GM20431 (cell line): Measurements from ENCODE around the gene PDGFRA.

Experiments used
- in situ Hi-C: fragments of 300-500 bp; cut with MseI, MboI; formaldehyde crosslinking; loops from one replicate; pipeline ENCODE4 v1.15.0; 2020; ENCODE audit warnings: low sequenced_read_pairs; ENCODE audit not compliant: unreplicated experiment

Gene PDGFRA

GRCh38 chr4:54226404-54227255 lies 2.5 kb upstream of the PDGFRA start:
- in situ Hi-C loops = loop anchor here (10.0 to 25.0 kb wide), 2 partner anchors 312 to 514 kb away; no protein-coding TSS in a partner anchor

DNA sequence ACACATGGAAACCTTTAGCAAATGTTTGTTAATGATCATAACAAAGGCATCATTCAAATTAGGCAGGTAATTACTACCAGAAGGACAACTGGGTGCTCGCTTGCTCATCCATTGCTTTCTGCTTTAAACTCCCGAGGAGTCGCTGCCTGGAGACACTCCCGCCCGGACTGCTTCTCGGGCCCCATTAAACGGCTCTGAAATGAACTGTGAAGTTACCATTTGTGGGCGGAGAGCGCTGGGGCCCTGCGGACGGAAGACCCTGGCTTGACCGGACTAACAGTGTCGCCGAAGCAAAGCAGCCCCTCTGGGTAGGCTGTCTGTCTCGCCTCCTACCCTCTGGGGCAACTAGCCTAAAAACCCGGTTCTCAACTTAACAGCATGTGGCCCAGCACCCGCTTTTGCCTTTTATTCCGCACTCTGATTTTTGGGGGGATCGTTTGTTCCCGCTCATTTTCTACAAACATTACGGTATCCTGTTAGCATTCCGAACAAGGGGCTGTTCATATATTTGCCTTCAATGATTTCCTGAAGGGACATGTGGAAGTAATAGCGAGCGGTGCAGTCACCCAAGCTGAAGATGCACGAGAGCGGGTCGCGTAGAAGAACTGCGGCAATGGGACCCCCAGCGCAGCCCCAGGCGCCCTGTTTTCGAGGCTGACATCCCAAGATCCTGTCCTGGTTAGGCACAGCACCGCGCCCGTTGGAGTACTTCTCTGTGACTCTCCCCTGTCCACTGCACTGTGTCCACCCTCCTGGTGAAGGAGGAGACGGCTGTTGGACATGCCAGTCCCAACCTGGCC lies 1.6 kb upstream of the PDGFRA start:
- in situ Hi-C loops = loop anchor here (10.0 to 25.0 kb wide), 2 partner anchors 313 to 515 kb away; no protein-coding TSS in a partner anchor

DNA sequence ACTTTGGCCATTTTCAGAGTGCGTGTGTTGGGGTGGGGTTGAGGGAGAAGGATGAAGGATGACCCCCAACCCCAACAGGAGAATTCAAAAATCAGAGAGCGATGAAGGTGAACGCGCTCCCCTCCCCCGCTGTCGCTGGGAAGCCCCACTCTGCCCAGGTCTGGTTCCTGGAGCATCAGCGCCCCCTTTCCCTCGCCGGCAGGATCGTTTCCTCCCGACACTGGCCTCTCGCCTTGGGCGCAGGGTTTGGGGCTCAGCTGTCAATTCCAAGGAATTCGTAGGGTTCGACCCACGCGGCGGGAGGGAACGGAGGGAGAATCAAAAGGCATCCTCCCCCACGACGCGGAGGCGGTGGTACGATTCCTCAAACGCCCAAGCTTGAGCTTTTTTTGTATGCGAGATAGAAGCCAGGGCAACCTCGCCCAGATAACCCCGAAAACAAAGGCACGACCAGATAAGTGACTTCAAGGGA lies 1.0 kb upstream of the PDGFRA start:
- in situ Hi-C loops = loop anchor here (10.0 to 25.0 kb wide), 2 partner anchors 313 to 516 kb away; no protein-coding TSS in a partner anchor

DNA sequence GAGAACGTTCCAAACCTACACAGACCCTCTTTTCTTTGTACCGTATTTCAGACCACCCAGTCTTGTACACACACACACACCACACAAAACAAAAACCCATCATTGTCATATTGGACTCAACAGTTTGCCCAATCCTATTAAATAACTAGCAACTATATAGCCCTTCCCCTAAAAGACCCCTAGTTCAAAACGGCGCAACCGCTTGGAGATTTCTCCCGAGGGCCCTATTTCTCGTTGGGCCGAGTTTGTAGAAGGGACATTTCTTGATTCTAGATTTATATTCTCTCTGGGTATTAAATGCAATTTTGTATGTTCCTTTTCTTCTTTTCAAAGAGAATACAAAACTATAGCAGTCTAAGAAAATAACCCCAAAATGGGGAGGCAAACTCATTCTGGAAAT lies 547 bp upstream of the PDGFRA start:
- in situ Hi-C loops = loop anchor here (10.0 to 25.0 kb wide), 2 partner anchors 314 to 516 kb away; no protein-coding TSS in a partner anchor

GRCh38 chr4:54229631-54230483 lies 764 bp downstream of the PDGFRA start:
- in situ Hi-C loops = loop anchor here (10.0 to 25.0 kb wide), 2 partner anchors 315 to 518 kb away; no protein-coding TSS in a partner anchor

DNA sequence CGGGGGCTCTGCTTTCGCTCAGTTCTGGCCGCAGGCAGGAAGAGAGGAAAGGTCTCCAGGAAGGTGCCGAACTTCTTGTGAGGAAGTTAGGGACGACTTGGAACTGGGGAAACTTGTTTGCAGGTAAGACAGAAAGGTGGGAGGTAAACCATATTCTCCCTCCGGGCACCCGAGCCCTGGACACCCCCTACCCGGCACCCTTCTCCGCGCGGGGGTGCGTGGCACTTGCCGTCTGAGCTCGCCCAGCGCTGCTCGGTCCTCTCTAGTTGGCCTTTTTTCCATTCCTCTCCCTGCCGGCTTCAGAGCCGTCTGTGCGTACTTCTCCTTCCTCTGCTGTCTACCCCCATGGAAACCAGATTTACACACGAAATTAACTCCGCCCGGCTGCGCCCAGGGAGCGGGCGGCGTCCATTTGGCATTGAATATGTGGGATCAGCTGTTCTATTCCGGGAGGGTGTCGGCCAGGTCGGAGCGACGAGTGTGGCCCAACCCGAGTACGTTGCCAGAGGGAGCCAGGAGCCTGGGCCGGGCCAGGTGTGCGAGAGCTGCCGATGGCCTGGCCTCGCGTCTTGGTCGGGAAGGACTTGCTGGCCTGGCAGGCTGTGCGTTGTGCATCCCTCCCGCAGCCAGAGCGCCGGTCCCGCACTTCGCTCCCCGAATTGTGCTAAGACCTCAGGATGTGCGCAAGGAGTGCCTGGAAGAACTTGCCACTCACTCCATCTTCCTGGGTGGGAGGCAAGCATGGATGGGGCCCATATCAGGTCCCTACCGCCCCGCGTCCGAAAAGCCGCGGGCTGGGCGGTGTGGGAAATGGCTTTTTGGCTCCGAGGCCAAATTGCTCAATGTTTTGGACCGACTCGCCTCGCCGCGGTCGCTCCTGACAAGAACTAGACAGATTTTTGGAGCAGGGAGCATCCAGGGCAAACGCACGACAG lies 1.7 kb downstream of the PDGFRA start:
- in situ Hi-C loops = loop anchor here (25.0 kb wide), 1 partner anchor 518 kb away; no protein-coding TSS in a partner anchor

DNA sequence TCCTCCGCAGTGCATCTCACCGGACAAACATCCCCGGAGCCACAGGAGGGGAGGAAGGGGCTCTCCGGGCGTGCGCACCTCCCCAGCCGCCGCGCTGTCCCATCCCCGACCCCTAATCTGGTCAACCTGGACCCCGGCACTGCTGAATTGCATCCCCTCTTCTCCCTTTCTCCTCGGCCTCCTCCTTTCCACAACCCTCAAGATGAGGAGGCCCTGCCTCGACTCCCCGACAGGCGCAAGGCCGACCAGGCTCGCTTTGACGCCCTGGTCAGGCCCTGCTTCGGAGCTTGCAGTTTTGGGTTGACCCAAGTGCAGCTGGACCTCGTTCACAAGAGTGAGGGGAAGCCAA lies 2.3 kb downstream of the PDGFRA start:
- in situ Hi-C loops = loop anchor here (25.0 kb wide), 1 partner anchor 519 kb away; no protein-coding TSS in a partner anchor

GRCh38 chr4:54231768-54232688 lies 2.9 kb downstream of the PDGFRA start:
- in situ Hi-C loops = loop anchor here (25.0 kb wide), 1 partner anchor 520 kb away; no protein-coding TSS in a partner anchor

DNA sequence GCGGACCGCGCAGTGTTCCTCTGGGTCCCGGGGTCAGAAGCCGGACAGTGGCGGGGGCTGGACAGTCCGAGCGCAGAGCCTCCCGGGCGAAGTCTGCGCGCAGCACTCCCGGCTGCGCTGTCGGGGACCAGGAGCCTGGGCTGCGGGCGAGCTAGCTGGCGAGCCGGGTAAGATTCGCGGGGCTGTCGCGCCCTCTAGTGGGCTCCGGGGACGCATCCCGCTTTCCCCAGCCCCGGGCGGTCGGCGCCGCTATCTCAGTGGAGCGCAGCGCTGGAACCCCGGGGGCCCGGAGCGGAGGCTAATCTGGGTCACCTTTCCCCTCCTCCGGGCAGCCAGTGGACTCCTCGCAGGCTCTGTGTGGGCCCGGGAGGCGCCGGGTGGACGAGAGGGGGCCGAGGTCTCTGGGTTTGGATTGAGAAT lies 4.2 kb downstream of the PDGFRA start:
- in situ Hi-C loops = loop anchor here (25.0 kb wide), 1 partner anchor 521 kb away; no protein-coding TSS in a partner anchor

GRCh38 chr4:54233697-54234496 lies 4.8 kb downstream of the PDGFRA start:
- in situ Hi-C loops = loop anchor here (25.0 kb wide), 1 partner anchor 522 kb away; no protein-coding TSS in a partner anchor

GRCh38 chr4:54234497-54235205 lies 5.6 kb downstream of the PDGFRA start:
- in situ Hi-C loops = loop anchor here (25.0 kb wide), 1 partner anchor 522 kb away; no protein-coding TSS in a partner anchor

DNA sequence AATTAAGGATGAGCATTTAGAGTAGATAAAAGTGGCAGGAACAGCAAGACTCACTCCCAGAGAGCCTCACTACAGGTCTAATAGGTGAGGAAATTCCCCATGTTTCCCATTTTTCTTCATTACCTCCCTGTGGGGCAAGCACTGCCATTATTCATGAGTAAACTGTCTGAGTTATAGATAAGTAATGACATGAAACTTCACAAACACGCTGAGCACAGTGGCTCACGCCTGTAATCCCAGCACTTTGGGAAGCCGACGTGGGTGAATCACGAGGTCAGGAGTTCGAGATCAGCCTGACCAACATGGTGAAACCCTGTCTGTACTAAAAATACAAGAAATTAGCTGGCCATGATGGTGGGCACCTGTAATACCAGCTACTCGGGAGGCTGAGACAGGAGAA lies 7.2 kb downstream of the PDGFRA start:
- in situ Hi-C loops = loop anchor here (25.0 kb wide), 1 partner anchor 524 kb away; no protein-coding TSS in a partner anchor

DNA sequence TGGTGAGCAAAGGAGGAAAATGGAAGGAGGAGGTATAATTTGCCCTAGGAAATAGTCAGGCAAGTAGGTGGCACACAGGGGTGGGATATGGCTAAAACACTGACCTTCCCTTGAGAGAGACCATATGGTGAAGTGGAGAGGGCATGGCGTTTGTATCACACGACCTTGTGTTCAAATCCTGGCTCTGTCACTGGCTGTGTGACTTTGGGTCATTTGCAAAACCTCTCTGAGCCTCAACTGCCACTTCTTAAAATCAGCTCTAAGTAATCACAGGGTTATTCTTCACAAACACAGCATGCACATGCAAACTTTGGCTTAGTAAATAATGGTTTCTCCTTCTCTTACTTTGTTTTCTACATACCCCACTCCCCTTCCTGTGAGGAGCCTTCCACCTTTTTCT lies 8.7 kb downstream of the PDGFRA start:
- in situ Hi-C loops = loop anchor here (25.0 kb wide), 1 partner anchor 525 kb away; no protein-coding TSS in a partner anchor

DNA sequence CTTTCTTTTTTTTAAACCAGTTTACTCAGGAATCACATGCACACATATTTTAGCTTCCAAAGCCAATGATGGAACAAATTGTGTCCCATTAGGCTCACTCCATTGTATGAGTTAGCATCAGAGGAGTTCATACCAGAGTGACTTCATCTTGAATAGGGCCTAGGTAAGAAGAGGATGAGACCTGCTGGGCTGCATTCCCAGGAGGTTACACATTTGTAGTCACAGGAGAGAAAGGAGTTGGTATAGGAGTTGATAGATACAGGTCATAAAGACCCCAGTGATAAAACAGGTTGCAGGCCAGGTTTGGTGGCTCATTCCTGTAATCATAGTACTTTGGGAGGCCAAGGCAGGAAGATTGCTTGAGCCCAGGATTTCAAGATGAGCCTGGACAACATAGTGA lies 9.3 kb downstream of the PDGFRA start:
- in situ Hi-C loops = loop anchor here (25.0 kb wide), 1 partner anchor 526 kb away; no protein-coding TSS in a partner anchor

DNA sequence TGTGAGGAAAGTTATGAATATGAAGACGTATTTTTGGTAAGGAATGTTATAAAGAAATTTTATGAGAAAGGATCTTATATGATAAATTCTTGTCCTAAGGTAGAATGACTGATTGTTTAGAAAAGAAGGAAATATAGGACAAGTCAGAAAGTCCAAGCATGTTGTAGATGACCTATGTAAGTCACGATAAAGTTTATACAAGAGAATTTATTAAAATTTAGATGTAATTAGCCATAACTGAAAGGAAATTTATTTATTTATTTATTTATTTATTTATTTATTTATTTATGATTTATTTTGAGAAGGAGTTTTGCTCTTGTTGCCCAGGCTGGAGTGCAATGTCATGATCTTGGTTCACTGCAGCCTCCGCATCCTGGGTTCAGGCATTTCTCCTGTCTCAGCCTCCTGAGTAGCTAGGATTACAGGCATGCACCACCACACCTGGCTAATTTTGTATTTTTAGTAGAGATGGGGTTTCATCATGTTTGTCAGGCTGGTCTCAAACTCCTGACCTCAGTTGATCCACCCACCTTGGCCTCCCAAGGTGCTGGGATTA lies 12.3 kb downstream of the PDGFRA start:
- in situ Hi-C loops = loop anchor here (25.0 kb wide), 1 partner anchor 529 kb away; no protein-coding TSS in a partner anchor
